ENCODE results near the gene ALDH3B2. TPM values are rescaled to one million over a fixed set of nuclear protein-coding genes. Genes with fewer than 3 reads are reported as not detected.
"Not testable (repeated sequence)": the region's sequence is repeated elsewhere in the genome, so short reads cannot be mapped to it uniquely, and the experiment has no call there.

The ALDH3B2 gene
- total RNA-seq, 1 experiment from 2014 or later, result not detected

DNA sequence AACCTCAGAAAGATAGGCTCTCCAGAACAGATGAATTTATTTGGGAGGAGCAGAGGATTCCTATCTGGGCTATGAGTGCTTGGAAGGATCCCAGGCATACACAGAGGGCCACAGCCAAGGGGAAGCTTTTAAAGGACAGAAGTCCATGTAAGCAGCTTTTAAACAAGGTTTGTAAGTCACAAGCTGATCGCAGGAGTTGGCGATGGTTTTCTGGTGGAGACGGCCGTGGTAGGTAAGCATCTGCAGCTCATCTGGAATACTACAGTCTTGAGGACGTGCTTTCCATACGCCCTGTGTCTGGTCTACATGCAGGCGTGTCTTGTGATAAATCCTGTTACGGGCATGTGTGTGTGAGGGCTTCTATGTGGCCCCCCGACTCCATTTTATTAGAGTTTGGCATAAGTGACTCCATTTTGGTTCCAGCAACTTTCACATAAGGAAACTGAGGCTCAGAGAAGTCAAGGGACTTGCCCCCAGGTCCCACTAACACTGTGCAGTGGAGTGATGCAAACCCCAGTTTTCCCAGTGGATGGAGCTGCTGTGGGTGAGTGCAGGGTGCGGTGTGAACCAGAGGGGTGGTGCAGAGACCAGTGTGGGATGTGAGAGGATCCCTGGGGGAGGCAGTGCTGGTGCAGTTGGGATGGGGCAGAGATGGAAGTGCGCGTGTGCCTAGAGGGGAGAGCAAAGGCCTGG, 12.1 kb downstream of the ALDH3B2 start:
- DNase-seq (ENCODE audit: low spot score), result no peak

DNA sequence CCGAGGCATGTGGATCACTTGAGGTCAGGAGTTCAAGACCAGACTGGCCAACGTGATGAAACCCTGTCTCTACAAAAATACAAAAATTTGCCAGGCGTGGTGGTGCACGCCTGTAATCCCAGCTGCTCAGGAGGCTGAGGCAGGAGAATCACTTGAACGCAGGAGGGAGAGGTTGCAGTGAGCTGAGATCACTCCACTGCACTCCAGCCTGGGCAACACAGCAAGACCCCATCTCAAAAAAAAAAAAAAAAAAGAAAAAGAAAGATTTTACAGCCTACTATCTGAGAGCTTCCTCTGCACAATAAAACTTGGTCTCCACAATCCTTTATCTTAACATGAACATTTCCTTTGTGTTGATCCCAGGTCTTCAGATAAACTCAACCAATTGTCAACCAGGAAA, 13.7 kb downstream of the ALDH3B2 start:
- not testable (repeated sequence) for DNase-seq (ENCODE audit: low spot score)

- not testable (repeated sequence) for DNase-seq (ENCODE audit: low spot score)
Measured at GRCh38 chr11:67659651-67660165, 14.7 kb downstream of the ALDH3B2 start.

DNA sequence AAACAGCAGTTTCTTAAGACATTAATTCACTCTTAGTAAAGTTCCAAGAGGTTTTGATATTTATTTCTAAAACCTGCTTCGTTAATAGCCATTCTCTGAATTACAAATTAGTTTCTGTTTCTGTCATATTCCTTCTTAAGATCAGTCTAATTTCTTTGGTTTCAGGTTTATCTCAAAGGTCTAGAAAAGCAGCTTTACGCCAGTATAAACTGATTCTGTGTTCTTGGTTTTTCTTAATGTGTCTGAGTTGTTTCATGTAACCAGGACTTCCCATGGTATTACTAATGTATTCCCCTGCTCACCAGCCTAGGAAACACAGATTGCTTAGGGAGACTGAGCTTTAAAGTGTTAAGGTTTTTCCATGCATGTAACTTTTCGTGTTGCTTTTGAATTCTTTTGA, 17.1 kb downstream of the ALDH3B2 start:
- DNase-seq (ENCODE audit: low spot score), result no peak

DNA sequence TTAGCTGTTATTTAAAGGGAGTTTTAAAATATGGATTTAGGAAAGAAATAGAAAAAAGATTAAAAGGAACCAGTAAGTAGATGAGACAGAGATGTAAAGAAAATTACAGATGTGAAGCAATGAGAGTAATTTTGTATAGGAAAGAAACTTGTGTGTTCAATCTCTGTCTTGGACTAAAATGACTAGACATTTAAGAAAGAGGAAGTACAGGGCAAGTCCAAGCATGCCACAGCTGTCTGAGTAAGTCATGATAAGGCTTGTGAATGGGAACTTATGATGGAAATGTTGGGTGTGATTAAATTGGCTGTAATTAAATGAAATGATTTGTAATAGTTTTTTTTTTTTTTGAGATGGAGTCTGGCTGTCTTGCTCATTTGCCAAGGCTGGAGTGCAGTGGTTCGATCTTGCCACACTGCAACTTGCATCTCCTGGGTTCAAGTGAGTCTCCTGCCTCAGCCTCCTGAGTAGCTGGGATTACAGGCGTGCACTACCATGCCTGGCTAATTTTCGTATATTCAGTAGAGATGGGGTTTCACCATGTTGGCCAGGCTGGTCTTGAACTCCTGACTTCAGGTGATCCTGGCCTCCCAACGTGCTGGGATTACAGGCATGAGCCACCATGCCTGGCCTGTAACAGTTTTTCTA, 18.0 kb downstream of the ALDH3B2 start:
- DNase-seq (ENCODE audit: low spot score), result no peak

DNA sequence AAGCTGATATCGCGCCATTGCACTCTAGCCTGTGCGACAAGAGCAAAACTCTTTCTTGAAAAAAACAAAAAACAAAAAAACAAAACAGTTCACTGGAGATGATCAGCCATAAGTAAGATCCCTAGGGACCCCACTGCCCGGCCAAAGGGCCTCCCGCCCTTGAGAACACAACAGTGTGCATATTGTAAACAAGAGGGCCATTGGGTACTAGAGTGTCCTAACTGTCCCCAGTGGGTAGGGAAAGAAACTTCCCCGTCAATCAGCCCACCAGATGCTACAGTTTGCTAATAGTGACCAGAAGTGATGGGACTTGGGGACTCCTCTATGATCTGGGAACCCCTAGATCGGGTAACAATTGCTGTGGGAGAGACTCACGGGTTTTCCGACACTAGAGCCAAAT, 20.2 kb downstream of the ALDH3B2 start:
- no peak for DNase-seq (ENCODE audit: low spot score)

DNA sequence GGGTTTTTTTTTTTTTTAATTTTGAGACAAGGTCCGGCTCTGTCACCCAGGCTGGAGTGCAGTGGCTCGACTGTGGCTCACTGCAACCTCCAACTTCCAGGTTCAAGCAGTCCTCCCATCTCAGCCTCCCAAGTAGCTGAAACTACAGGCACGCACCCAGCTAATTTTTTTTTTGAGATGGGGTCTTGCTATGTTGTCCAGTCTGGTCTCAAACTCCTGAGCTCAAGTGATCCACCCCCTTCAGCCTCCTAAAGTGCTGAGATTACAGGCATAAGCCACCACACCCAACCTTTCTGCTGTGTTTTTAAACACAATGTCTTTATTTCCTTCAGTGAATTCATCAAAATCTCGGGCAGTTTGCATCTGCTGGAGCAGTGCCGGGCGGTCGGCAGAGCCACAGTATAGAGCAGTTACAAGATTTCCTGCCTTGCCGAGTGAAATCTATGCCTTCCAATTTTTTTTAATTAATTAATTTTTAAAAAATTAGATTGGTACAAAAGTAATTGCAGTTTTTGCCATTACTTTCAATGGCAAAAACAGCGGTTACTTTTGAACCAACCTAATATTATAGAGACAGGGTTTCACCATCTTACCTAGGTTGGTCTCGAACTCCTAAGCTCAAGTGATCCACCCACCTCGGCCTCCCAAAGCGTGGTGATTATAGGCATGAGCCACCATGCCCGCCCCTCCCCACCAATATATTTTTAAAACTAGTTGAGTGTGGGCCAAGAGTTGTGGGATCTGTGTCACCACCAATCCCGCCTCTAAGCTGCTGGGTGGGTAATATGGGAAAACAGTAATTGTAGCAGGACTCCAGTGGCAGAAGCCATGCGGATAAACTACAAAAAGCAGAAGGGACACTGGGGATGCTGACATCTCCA, 21.2 kb downstream of the ALDH3B2 start:
- DNase-seq (ENCODE audit: low spot score), result no peak

GRCh38 chr11:67651976-67652781, 22.2 kb downstream of the ALDH3B2 start:
- no peak for DNase-seq (ENCODE audit: low spot score)

- DNase-seq (ENCODE audit: low spot score), result peak; percentile 14
Measured at GRCh38 chr11:67649634-67650510, 24.6 kb downstream of the ALDH3B2 start.

DNA sequence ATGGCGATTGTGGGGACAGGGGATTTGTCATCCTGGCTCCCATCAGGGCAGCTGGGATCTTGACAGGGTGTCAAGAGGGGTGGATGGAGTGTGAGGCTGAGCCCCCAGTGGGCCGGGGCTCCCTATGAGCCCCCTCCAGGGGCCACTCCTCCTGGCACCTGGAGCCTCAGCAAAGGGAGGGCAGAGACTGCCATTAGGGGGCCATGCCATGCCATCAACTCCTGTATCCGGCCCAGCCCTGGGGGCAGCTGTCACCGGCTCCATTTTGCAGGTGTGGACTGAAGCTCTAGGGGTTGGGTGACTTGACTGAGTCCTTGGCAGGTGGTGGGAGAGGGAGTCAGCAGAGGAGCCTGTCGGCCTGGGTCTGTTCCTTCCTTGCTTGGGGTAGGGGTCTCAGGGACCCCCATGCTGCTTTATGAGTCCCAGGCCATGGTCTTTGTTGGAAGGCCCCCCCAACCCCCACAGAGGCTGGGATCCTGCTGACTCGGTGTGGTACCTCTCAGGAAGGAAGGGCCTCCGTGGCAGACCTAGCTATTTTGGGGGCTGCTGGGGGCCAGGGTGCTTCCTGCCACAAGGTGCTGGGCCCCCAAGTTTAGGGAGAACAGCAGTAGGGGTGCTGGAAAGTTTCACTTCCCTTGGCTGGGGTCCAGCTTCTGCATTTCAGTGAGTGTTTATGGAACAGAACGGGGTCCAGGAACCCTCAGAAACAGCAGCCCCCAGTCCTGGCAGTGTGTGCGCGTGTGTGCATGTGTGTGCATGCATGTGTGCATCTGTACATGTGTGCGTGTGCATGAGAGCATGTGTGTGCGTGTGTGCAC, 25.4 kb downstream of the ALDH3B2 start:
- no peak for DNase-seq (ENCODE audit: low spot score)

GRCh38 chr11:67648140-67648795, 26.2 kb downstream of the ALDH3B2 start:
- DNase-seq (ENCODE audit: low spot score), result no peak

GRCh38 chr11:67647471-67647870, 27.0 kb downstream of the ALDH3B2 start:
- no peak for DNase-seq (ENCODE audit: low spot score)

- no peak for DNase-seq (ENCODE audit: low spot score)
Measured at GRCh38 chr11:67646535-67647336, 27.7 kb downstream of the ALDH3B2 start.

- DNase-seq (ENCODE audit: low spot score), result no peak
Measured at GRCh38 chr11:67645521-67646461, 28.6 kb downstream of the ALDH3B2 start.

- DNase-seq (ENCODE audit: low spot score), result no peak
Measured at GRCh38 chr11:67644472-67645418, 29.7 kb downstream of the ALDH3B2 start.

DNA sequence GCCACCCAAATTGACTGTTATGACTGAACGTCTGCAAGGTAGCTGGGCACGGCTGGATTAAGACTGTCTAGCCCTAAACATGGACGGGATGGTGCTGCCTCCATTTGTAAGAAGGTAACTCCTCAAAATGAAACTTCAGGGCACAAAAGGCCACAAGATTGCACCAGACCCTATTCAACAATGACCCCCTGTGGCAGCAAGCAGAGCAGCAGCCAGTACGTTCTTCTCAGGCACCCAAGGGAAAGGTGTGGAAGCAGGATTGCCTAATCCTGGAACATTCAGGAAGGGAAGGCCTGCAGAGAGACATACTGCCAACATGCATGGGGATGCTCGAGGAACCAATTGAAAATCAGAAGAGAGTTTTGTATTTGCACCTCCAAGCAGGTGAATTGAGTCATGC, 30.4 kb downstream of the ALDH3B2 start:
- no peak for DNase-seq (ENCODE audit: low spot score)

Data from A172 (cell line).